ENCODE results near the gene ARL14EPL.

- TF ChIP-seq CTCF (IDR thresholded peaks at IDR 0.05) (no peak), POLR2A (IDR thresholded peaks at IDR 0.05) (no peak)
Measured at GRCh38 chr5:116098998-116099397, 66.7 kb downstream of the ARL14EPL start.

Measured in lower leg skin (tissue), 3 donors.